Measurements from ENCODE around the gene PRRC2B.
"Not testable (repeated sequence)": the region's sequence is repeated elsewhere in the genome, so short reads cannot be mapped to it uniquely, and the experiment has no call there.

Gene PRRC2B

GRCh38 chr9:131349881-131350563 lies 43.9 kb upstream of the PRRC2B start:
- DNase-seq: peak; percentile 82 to 86 (median 85)
- Histone ChIP-seq H3K4me3 (ENCODE audit: control insufficient read depth in 1 of 7, extremely low read depth in 1 of 7, insufficient read depth in 4 of 7, low read depth in 2 of 7, low read length in 6 of 7) (peak overlapping the region in 5 of 7 experiments; percentile 24 to 77 (median 53)), H3K9me3 (ENCODE audit: control extremely low read depth in 1 of 5, control insufficient read depth in 4 of 5, insufficient read depth in 2 of 5, low read depth in 1 of 5, low read length in 4 of 5) (no peaks in the 10 kb centered on the region), H3K4me1 (ENCODE audit: control extremely low read depth in 1 of 4, control insufficient read depth in 4 of 4, insufficient read depth in 4 of 4, low read length in 3 of 4) (peaks cover 0 to 21% (median 10%) of the 10 kb centered on the region in 4 experiments), H3K27ac (ENCODE audit: insufficient read depth in 1 of 2, low read depth in 1 of 2, low read length in 2 of 2, poor library complexity in 1 of 2, severe bottlenecking in 2 of 2) (no peak overlapping the region), H3K36me3 (ENCODE audit: control insufficient read depth in 4 of 4, insufficient read depth in 4 of 4, low read length in 3 of 4) (no peaks in the 10 kb centered on the region), H3K27me3 (replicated peaks in 2 of 5; ENCODE audit: control insufficient read depth in 4 of 5, insufficient read depth in 5 of 5, low read length in 4 of 5) (no peaks in the 10 kb centered on the region)
- ChIA-PET POLR2A (interaction anchor here (1.2 kb wide), 1 partner anchor 49 kb away, joined by 3 read pairs; no protein-coding TSS in a partner anchor), CTCF (interaction anchor here (0.6 to 3.1 kb wide), 32 partner anchors 8 to 390 kb away, joined by 3 to 29 read pairs (median 4); partner anchors contain the start of gene PLPP7)
- 5% methylated on average over 23 of the region's 27 CpGs for WGBS (ENCODE audit: insufficient coverage)

GRCh38 chr9:131356479-131356878 lies 37.4 kb upstream of the PRRC2B start:
- DNase-seq: peak in 2 of 3 donors; percentile 56 to 57
- H3K9me3 ChIP-seq (ENCODE audit: control extremely low read depth in 1 of 5, control insufficient read depth in 4 of 5, insufficient read depth in 2 of 5, low read depth in 1 of 5, low read length in 4 of 5); CTCF ChIA-PET; H3K36me3 ChIP-seq (ENCODE audit: control insufficient read depth in 4 of 4, insufficient read depth in 4 of 4, low read length in 3 of 4); H3K27ac ChIP-seq (ENCODE audit: insufficient read depth in 1 of 2, low read depth in 1 of 2, low read length in 2 of 2, poor library complexity in 1 of 2, severe bottlenecking in 2 of 2); H3K27me3 ChIP-seq (replicated peaks in 2 of 5; ENCODE audit: control insufficient read depth in 4 of 5, insufficient read depth in 5 of 5, low read length in 4 of 5); POLR2A ChIA-PET: not testable (repeated sequence)
- H3K4me3 ChIP-seq (ENCODE audit: control insufficient read depth in 1 of 7, extremely low read depth in 1 of 7, insufficient read depth in 4 of 7, low read depth in 2 of 7, low read length in 6 of 7): peak overlapping the region in 1 of 7 experiments; percentile 19
- H3K4me1 ChIP-seq (ENCODE audit: control extremely low read depth in 1 of 4, control insufficient read depth in 4 of 4, insufficient read depth in 4 of 4, low read length in 3 of 4): peaks cover 2 to 26% (median 16%) of the 10 kb centered on the region in 4 experiments
- 24% methylated on average over 4 of the region's 6 CpGs for WGBS (ENCODE audit: insufficient coverage)

GRCh38 chr9:131358556-131358955 lies 35.3 kb upstream of the PRRC2B start:
- no peaks in the 10 kb centered on the region for H3K9me3 ChIP-seq (ENCODE audit: control extremely low read depth in 1 of 5, control insufficient read depth in 4 of 5, insufficient read depth in 2 of 5, low read depth in 1 of 5, low read length in 4 of 5)
- WGBS (ENCODE audit: insufficient coverage): 37% methylated on average over 4 of the region's 10 CpGs
- no peak overlapping the region for H3K27ac ChIP-seq (ENCODE audit: insufficient read depth in 1 of 2, low read depth in 1 of 2, low read length in 2 of 2, poor library complexity in 1 of 2, severe bottlenecking in 2 of 2)
- no peaks in the 10 kb centered on the region for H3K36me3 ChIP-seq (ENCODE audit: control insufficient read depth in 4 of 4, insufficient read depth in 4 of 4, low read length in 3 of 4)
- CTCF ChIA-PET: interaction anchor here (0.8 kb wide), 1 partner anchor 8 kb away, joined by 3 read pairs; no protein-coding TSS in a partner anchor
- H3K4me1 ChIP-seq (ENCODE audit: control extremely low read depth in 1 of 4, control insufficient read depth in 4 of 4, insufficient read depth in 4 of 4, low read length in 3 of 4): peaks cover 2 to 30% (median 18%) of the 10 kb centered on the region in 4 experiments
- DNase-seq: peak in 1 of 3 donors; percentile 7
- no peak overlapping the region for H3K4me3 ChIP-seq (ENCODE audit: control insufficient read depth in 1 of 7, extremely low read depth in 1 of 7, insufficient read depth in 4 of 7, low read depth in 2 of 7, low read length in 6 of 7)
- no peaks in the 10 kb centered on the region for H3K27me3 ChIP-seq (replicated peaks in 2 of 5; ENCODE audit: control insufficient read depth in 4 of 5, insufficient read depth in 5 of 5, low read length in 4 of 5)
- POLR2A ChIA-PET: no interaction called here

GRCh38 chr9:131361202-131361833 lies 32.6 kb upstream of the PRRC2B start:
- no peaks in the 10 kb centered on the region for H3K36me3 ChIP-seq (ENCODE audit: control insufficient read depth in 4 of 4, insufficient read depth in 4 of 4, low read length in 3 of 4)
- CTCF ChIA-PET: interaction anchor here (0.9 to 1.5 kb wide), 5 partner anchors 10 to 25 kb away, joined by 3 to 4 read pairs (median 4); no protein-coding TSS in a partner anchor
- POLR2A ChIA-PET: no interaction called here
- no peak overlapping the region for H3K27ac ChIP-seq (ENCODE audit: insufficient read depth in 1 of 2, low read depth in 1 of 2, low read length in 2 of 2, poor library complexity in 1 of 2, severe bottlenecking in 2 of 2)
- H3K4me3 ChIP-seq (ENCODE audit: control insufficient read depth in 1 of 7, extremely low read depth in 1 of 7, insufficient read depth in 4 of 7, low read depth in 2 of 7, low read length in 6 of 7): peak overlapping the region in 1 of 7 experiments; percentile 11
- no peaks in the 10 kb centered on the region for H3K9me3 ChIP-seq (ENCODE audit: control extremely low read depth in 1 of 5, control insufficient read depth in 4 of 5, insufficient read depth in 2 of 5, low read depth in 1 of 5, low read length in 4 of 5)
- no peaks in the 10 kb centered on the region for H3K27me3 ChIP-seq (replicated peaks in 2 of 5; ENCODE audit: control insufficient read depth in 4 of 5, insufficient read depth in 5 of 5, low read length in 4 of 5)
- DNase-seq: peak; percentile 40 to 93 (median 86)
- peaks cover 2 to 30% (median 17%) of the 10 kb centered on the region in 4 experiments for H3K4me1 ChIP-seq (ENCODE audit: control extremely low read depth in 1 of 4, control insufficient read depth in 4 of 4, insufficient read depth in 4 of 4, low read length in 3 of 4)
- 4% methylated on average over 6 of the region's 8 CpGs for WGBS (ENCODE audit: insufficient coverage)

GRCh38 chr9:131365546-131365945 lies 28.3 kb upstream of the PRRC2B start:
- Histone ChIP-seq H3K27me3 (replicated peaks in 2 of 5; ENCODE audit: control insufficient read depth in 4 of 5, insufficient read depth in 5 of 5, low read length in 4 of 5) (no peaks in the 10 kb centered on the region), H3K27ac (ENCODE audit: insufficient read depth in 1 of 2, low read depth in 1 of 2, low read length in 2 of 2, poor library complexity in 1 of 2, severe bottlenecking in 2 of 2) (no peak overlapping the region), H3K4me1 (ENCODE audit: control extremely low read depth in 1 of 4, control insufficient read depth in 4 of 4, insufficient read depth in 4 of 4, low read length in 3 of 4) (peaks cover 0 to 15% (median 10%) of the 10 kb centered on the region in 4 experiments), H3K4me3 (ENCODE audit: control insufficient read depth in 1 of 7, extremely low read depth in 1 of 7, insufficient read depth in 4 of 7, low read depth in 2 of 7, low read length in 6 of 7) (no peak overlapping the region), H3K36me3 (ENCODE audit: control insufficient read depth in 4 of 4, insufficient read depth in 4 of 4, low read length in 3 of 4) (no peaks in the 10 kb centered on the region), H3K9me3 (ENCODE audit: control extremely low read depth in 1 of 5, control insufficient read depth in 4 of 5, insufficient read depth in 2 of 5, low read depth in 1 of 5, low read length in 4 of 5) (no peaks in the 10 kb centered on the region)
- ChIA-PET POLR2A (no interaction called here), CTCF (no interaction called here)
- no peak for DNase-seq
- WGBS (ENCODE audit: insufficient coverage): 100% methylated on average over 1 of the region's 1 CpG

GRCh38 chr9:131366761-131367401 lies 27.0 kb upstream of the PRRC2B start:
- H3K4me1 ChIP-seq (ENCODE audit: control extremely low read depth in 1 of 4, control insufficient read depth in 4 of 4, insufficient read depth in 4 of 4, low read length in 3 of 4): peaks cover 0 to 8% (median 1%) of the 10 kb centered on the region in 4 experiments
- H3K9me3 ChIP-seq (ENCODE audit: control extremely low read depth in 1 of 5, control insufficient read depth in 4 of 5, insufficient read depth in 2 of 5, low read depth in 1 of 5, low read length in 4 of 5): no peaks in the 10 kb centered on the region
- CTCF ChIA-PET: interaction anchor here (1.3 to 1.5 kb wide), 4 partner anchors 17 to 170 kb away, joined by 3 to 10 read pairs (median 4); no protein-coding TSS in a partner anchor
- DNase-seq: peak in 2 of 3 donors; percentile 30 to 32
- H3K4me3 ChIP-seq (ENCODE audit: control insufficient read depth in 1 of 7, extremely low read depth in 1 of 7, insufficient read depth in 4 of 7, low read depth in 2 of 7, low read length in 6 of 7): no peak overlapping the region
- no peaks in the 10 kb centered on the region for H3K36me3 ChIP-seq (ENCODE audit: control insufficient read depth in 4 of 4, insufficient read depth in 4 of 4, low read length in 3 of 4)
- POLR2A ChIA-PET: no interaction called here
- WGBS (ENCODE audit: insufficient coverage): 62% methylated on average over 6 of the region's 6 CpGs
- H3K27ac ChIP-seq (ENCODE audit: insufficient read depth in 1 of 2, low read depth in 1 of 2, low read length in 2 of 2, poor library complexity in 1 of 2, severe bottlenecking in 2 of 2): no peak overlapping the region
- H3K27me3 ChIP-seq (replicated peaks in 2 of 5; ENCODE audit: control insufficient read depth in 4 of 5, insufficient read depth in 5 of 5, low read length in 4 of 5): no peaks in the 10 kb centered on the region

Measured in common myeloid progenitor, CD34-positive (primary cell).